K562 (cell line): Measurements from ENCODE around the gene PRR5. TPM values are rescaled to one million over a fixed set of nuclear protein-coding genes. Genes with fewer than 3 reads are reported as not detected.
A peak's percentile ranks its signal among the peaks of the same experiment; 100 is the strongest.

Experiments
- BCOR ChIP-seq: fragments of 450-650 bp; IDR thresholded peaks from 2 replicates; pipeline ENCODE4 v1.6.1; 2016
- CBX1 ChIP-seq: sonication (generic); IDR thresholded peaks from 2 replicates; pipeline ENCODE4 v1.6.1; 2016; ENCODE audit warnings: antibody characterized with exemption, low read depth, mild to moderate bottlenecking
- CEBPG ChIP-seq, 3 experiments: fragments of 200-800 bp in 1 of 3; sonication (Bioruptor generic) in 1 of 3; sonication (generic) in 1 of 3; formaldehyde crosslinking in 1 of 3; IDR thresholded peaks in 2 of 3; conservative IDR thresholded peaks in 1 of 3; 2 replicates each; pipeline versions ENCODE4 v1.6.1 to v1.8.0; 2016 to 2022; ENCODE audit warnings: missing compliant biosample characterization in 2 of 3, missing genetic modification characterization in 2 of 3, mild to moderate bottlenecking in 1 of 3, missing genetic modification reagents in 1 of 3
- FOXJ3 ChIP-seq: sonication (generic); formaldehyde crosslinking; IDR thresholded peaks from 2 replicates; pipeline ENCODE4 v1.4.0; 2020; ENCODE audit warnings: mild to moderate bottlenecking, missing genetic modification reagents
- HDAC1 ChIP-seq, 2 experiments: fragments of 450-650 bp; IDR thresholded peaks; 2 replicates each; pipeline ENCODE4 v1.6.1; 2016 to 2017; ENCODE audit warnings: inconsistent platforms in 1 of 2, mild to moderate bottlenecking in 1 of 2, moderate library complexity in 1 of 2
- HDAC2 ChIP-seq: fragments of 450-650 bp; IDR thresholded peaks from 2 replicates; pipeline ENCODE4 v1.6.1; 2016; ENCODE audit warnings: mild to moderate bottlenecking
- KDM1A ChIP-seq, 2 experiments: fragments of 450-650 bp; IDR thresholded peaks; 2 replicates each; pipeline ENCODE4 v1.6.1; 2016; ENCODE audit warnings: mild to moderate bottlenecking in 2 of 2
- NFIC ChIP-seq: fragments of 450-650 bp; IDR thresholded peaks from 2 replicates; pipeline ENCODE4 v1.6.1; 2017; ENCODE audit warnings: mild to moderate bottlenecking, inconsistent platforms
- NR0B1 ChIP-seq: fragments of 450-650 bp; IDR thresholded peaks from one replicate; pipeline ENCODE4 v1.6.1; 2018; ENCODE audit warnings: mild to moderate bottlenecking, moderate library complexity; ENCODE audit not compliant: partially characterized antibody
- RBBP5 ChIP-seq: fragments of 200-600 bp; sonication (generic); IDR thresholded peaks from 2 replicates; pipeline ENCODE4 v1.6.1; 2012; ENCODE audit warnings: borderline replicate concordance, mild to moderate bottlenecking, low read length, control low read depth, inconsistent platforms; ENCODE audit not compliant: insufficient read depth, poor library complexity, severe bottlenecking
- RBM25 ChIP-seq: fragments of 200-400 bp; formaldehyde crosslinking; IDR thresholded peaks from 2 replicates; pipeline ENCODE4 v1.6.1; 2018; ENCODE audit warnings: low read length, low read depth, moderate library complexity; ENCODE audit not compliant: severe bottlenecking
- STAT5B ChIP-seq: fragments of 250-450 bp; sonication (Bioruptor Pico); IDR thresholded peaks from 2 replicates; pipeline ENCODE4 v1.8.0; 2021; ENCODE audit warnings: mild to moderate bottlenecking, inconsistent platforms
- THRAP3 ChIP-seq: fragments of 450-650 bp; IDR thresholded peaks from 2 replicates; pipeline ENCODE4 v1.6.1; 2016; ENCODE audit warnings: mild to moderate bottlenecking, inconsistent platforms, borderline replicate concordance
- ZNF274 ChIP-seq: IDR thresholded peaks from 2 replicates; pipeline ENCODE4 v1.6.1; 2011; ENCODE audit warnings: low read depth, mild to moderate bottlenecking, low read length, moderate library complexity, borderline replicate concordance
- polyA plus RNA-seq, 8 experiments: library from polyadenylated mRNA; depleted of rRNA in 4 of 8; stranded (reverse) in 5 of 8; unstranded in 3 of 8; fragments of >200 nt; fragmentation: Nextera tagmentation in 2 of 8; fragmentation: Illumina TruSeq in 1 of 8; extraction: Ambion mirVana in 2 of 8; extraction: Trizol in 1 of 8; gene quantifications; 2 replicates each; pipeline versions ENCODE4 v1.2.1 to v1.2.3, GENCODE V29; 2011 to 2014; ENCODE audit warnings: inconsistent platforms in 1 of 8, missing spikeins in 1 of 8
- total RNA-seq, 7 experiments: library from RNA; depleted of rRNA in 6 of 7; stranded (reverse); fragments of >200 nt in 6 of 7; fragmentation: Illumina TruSeq in 2 of 7; extraction: Trizol in 2 of 7; gene quantifications; 2 replicates each; pipeline versions ENCODE4 v1.2.1 to v1.2.3, GENCODE V29; 2011 to 2021; ENCODE audit warnings: low replicate concordance in 1 of 7
- TF ChIP-seq, protein P1 (sequence below): fragments of 250-450 bp; sonication (Bioruptor Pico); IDR thresholded peaks from 2 replicates; pipeline ENCODE4 v1.4.0; 2020; ENCODE audit warnings: borderline replicate concordance
- TF ChIP-seq, protein P2 (sequence below): fragments of 450-650 bp; IDR thresholded peaks from 2 replicates; pipeline ENCODE4 v1.6.1; 2016; ENCODE audit warnings: missing biosample characterization, missing genetic modification characterization

The PRR5 gene
- total and polyA plus RNA-seq, 9 of the 15 experiments (the other 6 are each of a cell fraction or from before 2014, with no cell fraction given), result 0.13 to 21.0 (median 7.5) TPM

GRCh38 chr22:44677353-44677840, 24.6 kb upstream of the PRR5 start (continued):
- TF ChIP-seq CEBPG (CRISPR knock-in tag; IDR thresholded peaks at IDR 0.05) (0 out of 2 replicates have a peak, but pooled peaks have one; percentile 1), CEBPG (tag; conservative IDR thresholded peaks at IDR 0.05 in 1 of 2, IDR thresholded peaks at IDR 0.05 in 1 of 2) (no peak), BCOR (peak; percentile 98), STAT5B (no peak), CBX1 (peak; percentile 55; the same call in 1 of the 2 replicates), HDAC1 (IDR thresholded peaks at IDR 0.05) (peak; percentile 10 to 29; a peak in 1 of 4 replicates), ZNF274 (no peak), FOXJ3 (CRISPR knock-in tag) (no peak), RBBP5 (peak; percentile 7), THRAP3 (no peak), HDAC2 (peak; percentile 82), KDM1A (IDR thresholded peaks at IDR 0.05) (peak; percentile 83 to 93), NFIC (peak; percentile 48; the same call in 1 of the 2 replicates), NR0B1 (no peak), RBM25 (peak; percentile 94)
- TF ChIP-seq, protein P1, sequence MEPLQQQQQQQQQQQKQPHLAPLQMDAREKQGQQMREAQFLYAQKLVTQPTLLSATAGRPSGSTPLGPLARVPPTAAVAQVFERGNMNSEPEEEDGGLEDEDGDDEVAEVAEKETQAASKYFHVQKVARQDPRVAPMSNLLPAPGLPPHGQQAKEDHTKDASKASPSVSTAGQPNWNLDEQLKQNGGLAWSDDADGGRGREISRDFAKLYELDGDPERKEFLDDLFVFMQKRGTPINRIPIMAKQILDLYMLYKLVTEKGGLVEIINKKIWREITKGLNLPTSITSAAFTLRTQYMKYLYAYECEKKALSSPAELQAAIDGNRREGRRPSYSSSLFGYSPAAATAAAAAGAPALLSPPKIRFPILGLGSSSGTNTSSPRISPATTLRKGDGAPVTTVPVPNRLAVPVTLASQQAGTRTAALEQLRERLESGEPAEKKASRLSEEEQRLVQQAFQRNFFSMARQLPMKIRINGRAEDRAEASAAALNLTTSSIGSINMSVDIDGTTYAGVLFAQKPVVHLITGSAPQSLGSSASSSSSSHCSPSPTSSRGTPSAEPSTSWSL (CRISPR knock-in tag), result no peak
- TF ChIP-seq, protein P2, sequence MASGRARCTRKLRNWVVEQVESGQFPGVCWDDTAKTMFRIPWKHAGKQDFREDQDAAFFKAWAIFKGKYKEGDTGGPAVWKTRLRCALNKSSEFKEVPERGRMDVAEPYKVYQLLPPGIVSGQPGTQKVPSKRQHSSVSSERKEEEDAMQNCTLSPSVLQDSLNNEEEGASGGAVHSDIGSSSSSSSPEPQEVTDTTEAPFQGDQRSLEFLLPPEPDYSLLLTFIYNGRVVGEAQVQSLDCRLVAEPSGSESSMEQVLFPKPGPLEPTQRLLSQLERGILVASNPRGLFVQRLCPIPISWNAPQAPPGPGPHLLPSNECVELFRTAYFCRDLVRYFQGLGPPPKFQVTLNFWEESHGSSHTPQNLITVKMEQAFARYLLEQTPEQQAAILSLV (tag), result no peak
- TF ChIP-seq, all 486 proteins: peak for 14
